Activated CD4-positive, alpha-beta T cell treated with anti-CD3 and anti-CD28 coated beads, Interleukin-2, Interleukin-6, amounts not matched to agents 100 ng/mL and 50 ng/mL, durations not matched to agents 16 hours and 8 hours (primary cell): ENCODE data around the gene ADD3.
"Not testable (repeated sequence)": the region's sequence is repeated elsewhere in the genome, so short reads cannot be mapped to it uniquely, and the experiment has no call there.

Experiments used
- DNase-seq: peaks from one replicate; pipeline ENCODE4 v3.0.0-alpha.2; 2020

Gene ADD3

DNA sequence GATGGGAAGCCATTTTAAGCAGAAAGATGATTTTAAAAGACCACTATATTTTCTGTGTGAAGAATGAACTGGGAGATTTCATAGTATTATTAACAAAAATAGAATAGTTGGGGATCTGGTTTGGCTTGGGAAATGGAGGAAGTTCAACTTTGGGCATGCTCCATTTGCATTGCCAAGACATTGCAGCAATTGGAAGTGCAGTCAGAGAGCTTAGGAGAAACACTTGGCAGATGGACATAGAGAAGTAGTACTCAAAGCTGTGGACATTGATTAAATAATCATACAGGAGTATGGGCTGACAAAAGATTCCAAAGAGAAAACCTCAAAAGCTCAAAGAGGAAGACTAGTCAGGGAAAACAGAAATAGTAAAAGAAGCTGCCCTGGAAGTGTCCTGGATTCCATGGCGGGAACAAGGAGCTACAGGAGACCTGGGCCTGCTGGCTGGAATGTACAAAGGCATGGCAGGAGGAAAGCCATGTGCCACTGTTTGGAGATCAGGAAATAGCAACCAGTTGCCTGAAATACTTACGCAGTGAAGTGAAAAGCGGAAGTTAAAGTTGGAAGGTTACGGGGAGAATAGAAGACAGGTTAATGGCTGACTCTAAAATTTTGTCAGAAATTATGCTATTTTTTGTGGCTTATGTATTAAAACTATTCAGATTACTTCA lies 106.0 kb downstream of the ADD3 start:
- DNase-seq, result no peak

DNA sequence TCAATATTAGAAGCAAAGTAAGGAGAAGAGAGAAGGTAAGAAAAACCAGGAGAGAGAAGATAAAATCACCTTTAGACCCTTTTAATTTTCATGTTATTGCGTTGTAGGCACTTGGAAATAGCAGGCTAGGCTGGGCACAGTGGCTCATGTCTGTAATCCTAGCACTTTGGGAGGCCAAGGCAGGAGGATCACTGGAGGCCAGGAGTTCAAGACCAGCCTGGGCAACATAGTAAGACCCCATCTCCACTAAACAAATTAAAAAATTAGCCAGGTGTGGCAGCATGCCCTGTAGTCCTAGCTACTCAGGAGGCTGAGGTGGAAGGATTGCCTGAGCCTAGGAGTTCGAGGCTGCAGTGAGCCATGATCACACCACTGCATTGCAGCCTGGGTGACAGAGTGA lies 106.9 kb downstream of the ADD3 start:
- DNase-seq, result not testable (repeated sequence)

DNA sequence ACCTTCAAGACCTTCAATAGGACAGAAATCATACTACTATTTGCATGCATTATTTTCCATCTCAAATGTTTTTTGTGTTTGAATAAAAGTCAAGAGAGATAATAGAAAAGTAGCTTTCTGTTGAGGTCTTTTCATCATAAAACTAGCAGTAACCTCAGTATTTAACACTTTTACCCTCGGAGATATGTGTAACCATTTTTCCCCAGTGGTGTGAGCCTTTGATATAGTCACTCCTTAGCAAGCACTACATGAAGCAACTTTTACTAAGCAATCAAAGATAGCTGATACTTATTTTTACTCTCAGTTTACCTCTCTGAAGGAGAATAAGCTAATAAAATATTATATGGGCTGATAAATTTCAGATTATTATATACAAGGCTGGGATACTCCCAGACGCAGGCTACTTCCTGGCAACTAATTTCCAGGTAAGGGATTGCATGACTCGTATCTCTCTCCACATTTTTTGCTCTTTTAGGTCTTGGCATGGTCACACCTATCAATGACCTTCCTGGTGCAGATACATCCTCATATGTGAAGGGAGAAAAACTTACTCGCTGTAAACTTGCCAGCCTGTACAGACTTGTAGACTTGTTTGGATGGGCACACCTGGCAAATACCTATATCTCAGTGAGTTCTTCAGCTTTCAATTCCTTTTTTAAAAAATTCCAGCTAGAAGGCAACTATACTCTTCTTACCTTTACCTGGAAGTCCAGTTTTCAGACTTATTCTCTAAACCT lies 108.2 kb downstream of the ADD3 start:
- DNase-seq, result no peak

DNA sequence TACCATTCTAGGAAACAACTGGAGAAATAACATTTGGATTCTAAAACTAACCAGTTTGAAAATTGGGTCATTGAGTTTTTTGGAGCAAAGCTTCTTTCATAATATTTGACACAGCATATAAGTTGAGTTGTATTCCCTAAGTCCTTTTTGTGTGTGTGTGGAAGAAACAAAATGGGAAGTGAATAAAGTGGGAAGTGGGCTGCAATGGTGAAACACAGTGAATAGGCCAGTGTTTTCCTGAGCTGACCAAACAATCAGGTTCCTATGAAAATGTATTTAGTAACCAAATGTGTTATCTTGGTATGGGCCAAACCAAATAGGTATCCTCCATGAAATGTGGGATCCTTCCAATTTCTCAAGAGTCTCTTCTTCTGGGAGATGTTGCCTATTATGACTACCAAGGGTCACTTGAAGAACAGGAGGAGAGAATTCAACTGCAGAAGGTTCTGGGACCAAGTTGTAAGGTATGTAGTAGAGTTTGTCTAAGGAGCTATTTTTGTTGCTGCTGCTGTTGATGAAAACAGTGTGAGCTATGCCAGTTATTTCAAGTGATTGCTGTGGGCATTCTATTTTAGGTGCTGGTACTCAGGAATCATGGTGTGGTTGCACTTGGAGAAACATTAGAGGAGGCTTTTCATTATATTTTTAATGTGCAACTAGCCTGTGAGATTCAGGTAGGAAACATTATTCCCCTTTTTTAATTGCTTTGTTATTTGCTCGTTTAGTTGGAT lies 111.3 kb downstream of the ADD3 start:
- no peak for DNase-seq

DNA sequence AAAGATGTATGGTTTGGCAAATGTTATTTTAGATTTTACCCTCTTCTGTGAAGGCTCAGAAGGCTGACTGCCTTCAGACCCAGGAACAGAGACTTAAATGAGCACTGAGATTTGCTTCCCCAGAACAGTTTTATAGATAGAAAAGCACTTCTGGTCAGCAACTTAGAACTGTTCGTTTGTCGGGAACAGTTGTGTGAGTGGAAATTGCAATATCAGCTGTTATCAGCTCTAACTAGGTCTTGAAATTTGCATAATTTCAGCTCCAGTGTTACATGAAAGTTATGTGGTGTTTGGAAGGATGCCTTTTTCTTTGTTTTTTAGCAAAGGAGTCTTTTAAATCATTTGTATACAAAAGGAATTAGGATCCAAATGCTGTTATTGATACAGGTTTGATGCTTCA lies 115.8 kb downstream of the ADD3 start:
- DNase-seq, result no peak

DNA sequence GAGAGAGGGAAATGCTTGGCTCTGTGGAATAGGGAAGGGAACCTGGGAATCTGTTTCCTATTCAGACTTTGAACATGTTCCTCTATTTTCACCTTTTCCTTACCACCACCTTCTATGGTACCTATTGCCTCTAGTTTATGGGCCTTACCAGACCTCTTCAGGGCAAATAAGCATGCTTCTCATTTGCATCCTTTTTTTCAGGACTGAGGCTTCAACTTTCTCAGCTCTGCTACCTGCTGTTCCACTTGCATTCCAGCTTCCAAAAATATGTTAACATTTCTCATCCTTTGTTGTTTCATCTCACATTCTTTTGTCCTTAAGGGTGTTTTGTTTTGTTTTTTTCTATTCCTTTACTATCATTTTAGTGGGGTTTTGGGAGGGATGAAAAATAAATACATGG lies 121.7 kb downstream of the ADD3 start:
- DNase-seq, result no peak

DNA sequence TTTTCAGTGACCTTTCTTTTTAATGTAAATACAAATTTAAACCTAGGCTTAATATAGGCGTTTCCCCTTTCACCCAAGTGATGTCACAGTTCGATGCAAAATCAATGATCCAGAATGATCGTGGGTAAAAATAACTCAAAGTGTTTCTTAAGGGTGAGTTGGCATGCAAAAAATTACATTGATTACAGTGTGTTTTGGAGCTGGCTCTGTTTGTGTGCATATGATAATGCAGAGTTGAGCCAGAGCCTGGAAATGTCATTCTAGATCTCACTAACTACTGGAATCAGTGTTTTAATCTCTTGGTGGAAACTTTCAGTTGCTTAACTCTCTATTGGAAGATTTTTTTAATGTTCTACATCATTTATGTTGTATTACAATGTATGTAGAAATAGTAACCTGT lies 127.1 kb downstream of the ADD3 start:
- DNase-seq, result no peak

DNA sequence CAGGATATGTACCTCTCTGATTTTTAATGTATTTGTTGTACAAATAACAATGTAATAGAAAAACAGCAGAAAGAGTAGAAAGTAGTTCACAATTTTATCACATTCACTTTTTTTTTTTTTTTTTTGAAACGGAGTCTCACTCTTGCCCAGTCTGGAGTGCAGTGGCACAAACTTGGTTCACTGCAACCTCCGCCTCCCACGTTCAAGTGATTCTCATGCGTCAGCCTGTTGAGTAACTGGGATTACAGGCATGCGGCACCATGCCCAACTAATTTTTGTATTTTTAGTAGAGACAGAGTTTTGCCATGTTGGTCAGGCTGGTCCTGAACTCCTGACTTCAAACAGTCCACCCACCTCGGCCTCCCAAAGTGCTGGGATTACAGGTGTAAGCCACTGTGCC lies 128.1 kb downstream of the ADD3 start:
- DNase-seq, result not testable (repeated sequence)

DNA sequence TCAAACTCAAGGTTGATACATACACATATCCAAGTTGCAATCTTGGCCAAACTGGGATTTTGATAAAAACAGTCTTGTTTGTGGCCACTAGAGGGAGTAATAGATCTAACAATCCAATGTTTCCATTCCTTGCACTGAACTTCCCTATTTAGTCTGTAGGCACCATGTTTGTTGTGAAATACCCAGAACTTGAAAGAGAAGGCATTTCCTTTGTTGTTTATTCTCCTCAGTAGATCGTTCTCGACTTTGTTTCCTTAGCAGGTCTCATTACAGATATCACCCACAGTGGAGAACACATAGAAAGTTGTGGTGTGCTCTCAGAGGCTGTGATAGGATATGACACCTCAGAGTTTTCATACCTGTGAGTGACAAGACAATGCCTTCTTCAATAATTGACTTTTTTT lies 129.4 kb downstream of the ADD3 start:
- DNase-seq, result peak; percentile 61

DNA sequence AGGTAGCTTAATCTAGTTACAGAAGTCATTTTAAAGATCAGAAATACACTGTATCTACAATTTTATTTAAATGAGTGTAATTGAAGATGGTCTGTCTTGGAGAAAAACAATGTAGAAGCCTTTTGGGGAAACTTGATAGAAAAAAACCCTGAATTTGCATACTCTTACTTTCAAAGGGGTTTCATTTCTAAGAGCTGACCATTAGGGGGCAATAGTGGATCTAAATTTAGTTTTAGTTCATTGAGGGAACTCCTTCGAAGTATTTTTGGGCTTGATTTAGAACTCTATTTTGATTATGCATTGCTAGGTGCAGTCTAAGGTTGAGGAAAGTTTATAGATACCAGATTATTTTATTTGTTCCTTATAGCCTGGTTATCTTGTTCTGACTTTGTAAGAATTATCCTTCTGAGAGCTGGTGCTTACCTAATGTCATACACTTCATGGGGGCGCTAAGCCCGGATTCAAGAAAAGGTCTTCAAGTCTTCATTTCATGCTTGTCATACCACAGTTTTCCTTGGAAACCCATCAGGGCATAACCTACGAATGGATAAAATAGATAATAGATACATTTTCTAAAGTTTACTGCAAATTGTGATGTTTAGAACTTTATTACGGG lies 130.5 kb downstream of the ADD3 start:
- DNase-seq, result peak; percentile 70

DNA sequence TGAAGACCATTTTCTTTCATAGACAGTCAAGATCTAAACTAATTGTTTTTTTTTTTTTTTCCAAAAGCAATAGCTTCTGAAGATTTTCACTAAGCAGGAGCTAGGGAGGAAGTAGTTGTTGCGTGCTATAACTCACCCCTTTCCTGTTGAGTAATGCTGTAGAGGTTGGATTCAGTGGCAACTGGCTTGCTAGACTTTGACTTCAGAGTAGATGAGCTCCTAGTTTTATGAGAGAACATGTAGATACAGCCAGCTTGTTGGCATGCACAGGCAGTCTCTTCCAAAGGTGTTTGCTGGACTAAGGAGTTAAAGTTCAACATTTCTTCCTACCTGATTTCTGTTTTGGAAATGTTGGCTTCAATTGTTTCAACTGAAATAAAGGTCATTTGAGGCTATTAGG lies 133.4 kb downstream of the ADD3 start:
- DNase-seq, result peak; percentile 44

DNA sequence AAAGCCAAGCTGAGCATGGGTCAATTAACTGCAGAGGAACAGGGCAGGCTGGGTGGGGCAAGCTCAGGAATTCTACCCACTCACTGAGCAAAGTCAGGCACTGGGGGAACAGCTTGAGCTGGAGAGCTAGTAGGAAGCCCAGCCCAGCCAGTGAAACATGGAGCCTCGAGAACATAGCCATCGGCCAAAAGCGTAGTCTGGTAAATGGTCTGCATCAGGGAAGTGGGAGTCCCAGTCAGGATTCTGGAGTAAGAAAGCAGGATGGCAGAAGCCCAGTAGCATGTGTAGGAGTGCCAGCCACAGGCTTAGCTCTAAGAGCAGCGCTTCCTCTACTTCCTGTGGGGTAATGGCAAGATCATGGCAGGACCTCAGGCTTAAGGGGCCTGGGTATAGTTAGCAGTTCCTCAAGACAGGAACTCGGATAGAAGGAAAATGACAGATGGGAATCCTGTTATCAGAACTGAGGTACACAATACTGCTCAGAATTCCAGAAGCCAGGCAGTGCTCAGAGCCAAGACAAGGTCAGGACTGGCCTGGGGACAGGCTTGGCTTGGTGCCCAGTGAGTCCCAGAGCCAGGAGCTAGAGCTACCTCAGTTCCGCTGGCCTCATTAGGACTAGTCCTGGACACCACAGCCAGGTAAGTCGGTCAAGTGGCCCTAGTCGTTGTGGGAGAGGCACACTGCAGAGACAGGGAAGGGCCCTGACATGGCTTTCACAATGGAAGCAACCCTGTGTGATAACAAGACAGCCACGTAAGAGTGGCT lies 134.3 kb downstream of the ADD3 start:
- no peak for DNase-seq

DNA sequence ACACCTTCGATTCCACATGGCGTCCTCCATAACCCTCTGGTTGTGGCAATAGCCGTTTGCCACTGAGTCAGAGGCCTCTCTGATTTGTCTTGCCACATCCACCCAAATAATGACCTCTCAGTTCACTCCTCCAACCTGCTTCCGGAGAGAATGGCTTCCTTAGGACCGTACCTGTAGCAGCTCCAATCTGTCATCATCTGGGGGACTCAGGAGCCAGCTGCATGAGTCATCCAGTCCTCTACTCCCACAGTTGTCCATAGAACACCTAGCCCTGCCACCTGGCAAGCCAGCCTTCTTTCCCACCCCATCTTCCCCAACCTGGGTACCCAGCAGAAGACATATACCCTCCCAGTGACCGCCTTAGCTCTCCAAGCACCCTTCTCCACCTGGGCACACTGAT lies 135.2 kb downstream of the ADD3 start:
- no peak for DNase-seq

DNA sequence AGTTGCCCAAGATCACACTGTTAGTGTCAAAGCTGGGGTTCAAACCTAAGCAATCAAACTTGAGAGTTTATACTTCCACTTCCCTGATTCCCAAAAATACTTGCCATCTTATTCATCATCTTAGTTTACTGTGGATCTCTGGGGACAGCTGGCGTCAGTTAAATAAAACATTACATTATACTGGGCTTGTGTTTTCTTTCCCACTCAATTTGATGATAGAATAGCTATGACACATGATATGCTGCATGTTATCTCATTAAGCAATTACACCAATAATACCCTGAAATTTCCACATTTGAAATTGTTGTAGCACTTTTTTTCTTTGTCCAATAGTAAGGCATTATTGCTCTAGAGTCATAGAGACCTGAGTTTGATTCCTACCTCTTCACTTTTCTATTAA lies 136.7 kb downstream of the ADD3 start:
- no peak for DNase-seq

DNA sequence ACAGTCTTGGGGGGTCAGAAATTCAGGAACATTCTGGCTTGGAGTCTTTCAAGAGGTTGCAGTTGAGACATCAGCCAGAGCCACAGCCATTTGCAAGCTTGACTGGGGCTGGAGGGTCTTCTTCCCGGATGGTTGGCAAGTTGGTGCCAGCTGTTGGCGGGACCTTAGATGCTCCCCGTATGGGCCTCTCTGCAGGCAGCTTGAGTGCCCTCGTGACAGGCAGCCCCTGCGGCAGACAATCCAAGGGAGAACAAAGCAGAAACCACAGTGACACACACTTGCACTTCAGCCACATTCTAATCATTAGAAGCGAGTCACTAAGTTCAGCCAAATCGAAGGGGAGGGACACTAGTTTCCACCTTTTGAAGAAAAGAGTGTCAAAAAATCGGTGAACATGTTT lies 140.2 kb downstream of the ADD3 start:
- no peak for DNase-seq

DNA sequence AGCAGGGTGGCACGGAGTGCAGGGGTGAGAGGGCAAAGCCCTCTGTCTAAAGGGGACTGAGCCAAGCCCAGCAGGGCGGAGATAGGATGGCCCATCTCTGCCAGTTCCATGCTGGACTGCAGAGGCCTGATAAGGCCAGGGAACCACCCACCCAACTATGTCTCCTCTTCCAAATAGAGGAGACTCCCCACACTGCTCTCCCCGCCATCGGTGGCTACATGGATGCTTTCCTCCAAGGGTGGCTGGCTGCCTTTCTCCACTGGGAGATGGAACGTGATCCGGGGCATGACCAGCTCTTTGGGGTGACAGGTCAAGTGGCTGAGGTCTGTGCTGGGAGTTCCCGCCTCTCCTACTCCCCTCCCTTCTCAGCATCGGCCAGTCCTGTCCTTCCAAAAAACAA lies 141.5 kb downstream of the ADD3 start:
- DNase-seq, result no peak

DNA sequence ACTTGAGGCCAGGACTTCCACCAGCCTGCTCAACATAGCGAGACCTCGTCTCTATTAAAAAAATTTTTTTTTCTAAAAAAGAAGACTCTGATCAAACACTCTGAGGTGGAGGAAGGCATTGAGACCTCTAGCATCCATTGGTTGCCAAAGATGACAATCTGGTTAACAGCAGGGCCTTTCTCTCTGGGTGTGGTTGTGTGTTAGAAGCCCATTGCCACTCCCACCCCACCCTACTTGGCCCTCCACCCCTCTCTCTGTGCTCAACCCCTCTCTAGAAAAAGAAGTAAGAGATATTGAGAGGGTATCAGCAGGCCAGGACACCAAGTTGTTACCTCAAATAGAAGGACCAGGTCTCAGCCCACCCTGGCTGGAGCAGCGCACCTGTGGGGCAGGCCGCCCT lies 142.3 kb downstream of the ADD3 start:
- no peak for DNase-seq

DNA sequence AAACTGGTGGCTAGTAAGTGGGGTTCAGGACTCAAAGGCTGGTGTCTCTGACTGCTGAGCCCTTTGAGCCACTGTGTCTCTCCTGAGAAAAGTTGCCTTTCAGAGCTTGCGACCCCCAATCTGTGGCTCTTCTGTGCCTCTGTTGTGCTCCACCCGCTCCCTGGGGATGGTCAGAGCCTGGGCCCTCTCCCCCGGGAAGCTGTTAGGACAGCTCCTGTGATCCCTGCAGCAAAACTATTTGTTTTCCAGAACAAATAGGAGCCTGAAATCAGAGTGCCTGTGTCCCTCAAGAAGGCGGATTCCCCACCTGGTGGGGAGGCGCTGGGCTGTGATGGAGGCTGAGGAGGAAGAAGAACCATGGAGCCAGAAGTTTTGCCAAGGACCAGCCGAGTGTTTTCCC lies 143.2 kb downstream of the ADD3 start:
- no peak for DNase-seq

DNA sequence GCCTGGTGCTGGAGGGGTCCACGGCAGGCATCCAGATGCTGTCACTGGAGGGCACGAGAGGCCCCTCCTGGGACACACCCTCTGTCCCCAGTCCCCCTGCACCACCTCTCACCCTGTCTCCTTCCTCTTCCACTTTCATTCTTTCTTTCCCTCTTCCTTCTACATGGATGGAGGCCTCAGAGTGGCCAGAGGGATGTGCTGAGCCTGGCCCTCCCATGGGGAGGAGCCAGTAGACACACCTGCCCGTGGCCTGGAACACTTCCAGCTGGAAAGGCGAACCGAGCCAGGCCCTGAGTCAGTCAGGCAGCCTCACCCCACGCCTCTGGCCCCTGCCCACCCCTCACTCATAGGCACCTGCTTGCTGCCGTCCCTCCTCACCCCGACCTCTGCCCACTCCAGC lies 143.7 kb downstream of the ADD3 start:
- no peak for DNase-seq

DNA sequence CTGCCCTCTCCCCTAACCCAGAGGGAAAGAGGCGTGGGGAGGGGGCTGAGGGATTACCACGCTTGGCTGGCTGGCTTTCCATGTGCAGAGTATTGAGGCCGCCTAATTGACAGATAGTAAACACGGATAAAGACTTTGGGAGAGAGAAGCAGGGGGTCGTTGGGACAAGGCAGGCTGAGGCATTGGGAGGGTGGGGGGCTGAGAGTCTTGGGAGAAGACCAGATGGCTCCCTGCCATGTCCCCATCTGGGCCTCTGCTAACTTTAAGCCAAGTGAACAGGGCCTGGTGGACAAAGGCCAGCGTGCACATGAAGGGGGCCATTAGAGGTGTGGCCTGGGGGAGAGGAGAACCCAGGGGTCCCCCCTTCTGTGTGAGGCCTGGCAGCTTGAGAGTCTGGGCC lies 144.2 kb downstream of the ADD3 start:
- DNase-seq, result no peak

DNA sequence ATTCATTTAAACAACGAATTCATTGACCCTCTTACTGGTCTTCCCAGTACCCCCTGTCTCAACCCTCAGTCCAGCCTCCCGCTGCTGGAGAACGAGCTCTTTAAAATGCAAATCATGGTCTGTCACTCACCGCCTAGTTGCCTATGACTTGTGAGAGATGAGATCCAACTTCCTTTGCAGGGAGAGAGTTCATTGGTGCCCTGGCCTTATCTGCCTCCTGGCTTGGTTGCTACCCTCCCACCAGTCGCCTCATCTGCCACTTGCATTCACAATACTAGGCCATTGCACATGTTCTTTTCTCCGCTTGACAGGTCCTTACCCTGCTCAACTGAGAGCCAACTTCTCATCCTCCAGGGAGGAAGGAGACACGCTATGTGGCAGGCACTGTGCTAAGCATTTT lies 145.6 kb downstream of the ADD3 start:
- DNase-seq, result no peak

DNA sequence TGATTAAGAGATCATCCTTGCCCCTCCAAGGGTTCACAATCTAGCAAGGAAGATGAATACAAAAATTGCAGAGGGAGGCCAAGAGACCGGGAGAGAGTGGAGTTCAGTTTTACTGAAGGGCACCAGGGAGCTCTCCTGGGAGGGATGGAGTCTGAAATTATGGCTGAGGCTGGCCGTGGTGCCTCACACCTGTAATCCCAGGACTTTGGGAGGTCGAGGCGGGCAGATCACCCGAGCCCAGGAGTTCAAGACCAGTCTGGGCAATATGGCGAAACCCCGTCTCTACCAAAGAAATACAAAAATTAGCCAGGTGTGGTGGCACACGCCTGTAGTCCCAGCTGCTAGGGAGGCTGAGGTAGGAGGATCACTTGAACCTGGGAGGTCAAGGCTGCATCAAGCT lies 148.3 kb downstream of the ADD3 start:
- DNase-seq, result no peak
